ENCODE measurements around the gene CRISPLD2. TPM values are rescaled to one million over a fixed set of nuclear protein-coding genes. Genes with fewer than 3 reads are reported as not detected.
A peak's percentile ranks its signal among the peaks of the same experiment; 100 is the strongest.

CRISPLD2 gene
- total RNA-seq, 2 experiments from 2014 or later: 0.16 TPM; not detected in 1

DNA sequence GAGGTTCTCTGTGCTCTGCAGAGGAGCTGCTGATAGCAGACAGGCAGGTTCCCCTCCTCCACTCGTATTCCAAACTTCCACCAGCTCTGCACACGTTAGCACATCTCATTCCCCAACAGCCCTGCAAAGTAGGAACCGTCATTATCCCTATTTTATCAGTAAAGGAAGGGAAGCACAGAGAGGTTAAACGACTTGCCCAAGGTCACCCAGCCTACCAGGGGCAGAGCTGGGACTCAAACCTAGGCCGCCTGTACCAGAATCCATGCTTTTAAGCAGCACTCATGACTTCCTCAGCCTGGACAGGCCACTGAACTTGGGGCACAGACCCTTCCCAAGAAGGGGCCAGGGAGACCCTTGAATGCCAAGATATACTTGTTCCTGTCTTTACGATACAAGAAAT is 75.2 kb downstream of the CRISPLD2 start:
- POLR2A ChIA-PET: no interaction called here
- H3K9me3 Mint-ChIP-seq: no peaks in the 10 kb centered on the region
- H3K4me1 Mint-ChIP-seq (ENCODE audit: low read depth): peaks cover 4% of the 10 kb centered on the region
- CTCF ChIA-PET: no interaction called here
- peaks cover 1% of the 10 kb centered on the region for H3K27me3 Mint-ChIP-seq
- H3K27ac Mint-ChIP-seq: no peak overlapping the region
- DNase-seq: no peak
- no peak for ATAC-seq
- TF ChIP-seq, protein P1, sequence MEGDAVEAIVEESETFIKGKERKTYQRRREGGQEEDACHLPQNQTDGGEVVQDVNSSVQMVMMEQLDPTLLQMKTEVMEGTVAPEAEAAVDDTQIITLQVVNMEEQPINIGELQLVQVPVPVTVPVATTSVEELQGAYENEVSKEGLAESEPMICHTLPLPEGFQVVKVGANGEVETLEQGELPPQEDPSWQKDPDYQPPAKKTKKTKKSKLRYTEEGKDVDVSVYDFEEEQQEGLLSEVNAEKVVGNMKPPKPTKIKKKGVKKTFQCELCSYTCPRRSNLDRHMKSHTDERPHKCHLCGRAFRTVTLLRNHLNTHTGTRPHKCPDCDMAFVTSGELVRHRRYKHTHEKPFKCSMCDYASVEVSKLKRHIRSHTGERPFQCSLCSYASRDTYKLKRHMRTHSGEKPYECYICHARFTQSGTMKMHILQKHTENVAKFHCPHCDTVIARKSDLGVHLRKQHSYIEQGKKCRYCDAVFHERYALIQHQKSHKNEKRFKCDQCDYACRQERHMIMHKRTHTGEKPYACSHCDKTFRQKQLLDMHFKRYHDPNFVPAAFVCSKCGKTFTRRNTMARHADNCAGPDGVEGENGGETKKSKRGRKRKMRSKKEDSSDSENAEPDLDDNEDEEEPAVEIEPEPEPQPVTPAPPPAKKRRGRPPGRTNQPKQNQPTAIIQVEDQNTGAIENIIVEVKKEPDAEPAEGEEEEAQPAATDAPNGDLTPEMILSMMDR (IDR thresholded peaks at IDR 0.05): no peak
- no peak overlapping the region for H3K4me3 Mint-ChIP-seq
- H3K36me3 Mint-ChIP-seq (ENCODE audit: low read depth): no peaks in the 10 kb centered on the region
- intact Hi-C loops (cut with micrococcal nuclease): no loop called here

DNA sequence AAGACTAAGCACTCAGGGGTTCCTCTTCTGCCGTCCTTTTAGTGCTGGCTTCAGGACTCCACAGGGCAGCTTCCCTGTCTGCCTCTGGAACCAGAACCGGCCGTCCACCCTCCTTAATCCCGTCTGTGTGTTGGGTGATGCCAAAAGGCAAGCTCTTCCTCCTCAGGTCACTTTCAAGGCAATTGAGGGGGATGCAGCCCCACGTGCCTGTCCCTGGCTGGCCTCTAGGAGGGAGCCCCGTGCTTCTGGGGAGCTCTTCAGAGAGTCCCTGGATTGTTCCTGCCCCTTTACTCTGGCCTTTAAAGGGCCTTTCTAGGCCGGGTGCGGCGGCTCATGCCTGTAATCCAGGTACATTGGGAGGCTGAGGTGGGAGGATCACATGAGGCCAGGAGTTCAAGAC is 77.1 kb downstream of the CRISPLD2 start:
- POLR2A ChIA-PET: no interaction called here
- H3K27me3 Mint-ChIP-seq: peaks cover 1% of the 10 kb centered on the region
- peaks cover 4% of the 10 kb centered on the region for H3K4me1 Mint-ChIP-seq (ENCODE audit: low read depth)
- H3K27ac Mint-ChIP-seq: no peak overlapping the region
- H3K4me3 Mint-ChIP-seq: no peak overlapping the region
- DNase-seq: no peak
- no peaks in the 10 kb centered on the region for H3K9me3 Mint-ChIP-seq
- TF ChIP-seq, protein P1 (IDR thresholded peaks at IDR 0.05): no peak
- ATAC-seq: no peak
- intact Hi-C loops (cut with micrococcal nuclease): no loop called here
- CTCF ChIA-PET: no interaction called here
- H3K36me3 Mint-ChIP-seq (ENCODE audit: low read depth): no peaks in the 10 kb centered on the region

DNA sequence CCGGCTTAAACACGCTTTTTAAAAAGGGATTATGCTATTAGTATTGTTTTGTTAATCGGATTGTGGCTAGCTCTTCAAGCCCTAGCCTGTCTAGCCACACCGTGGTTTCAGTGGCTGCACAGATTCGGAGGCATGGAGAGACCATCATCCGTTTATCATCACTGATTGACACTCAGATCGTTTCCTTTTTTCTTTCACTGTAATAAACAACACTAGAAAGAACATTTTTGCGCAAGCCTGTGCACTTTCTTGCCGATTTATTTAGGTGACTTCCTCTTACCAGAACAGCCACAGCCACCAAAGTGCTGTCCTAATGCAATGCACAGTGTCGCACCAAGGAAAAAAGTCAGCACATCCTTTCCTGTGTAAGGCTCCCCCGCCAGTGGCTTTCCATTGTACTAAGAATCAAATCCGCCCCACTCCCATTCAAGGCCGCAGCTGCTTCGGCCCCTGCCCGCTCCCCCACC is 78.2 kb downstream of the CRISPLD2 start:
- H3K4me3 Mint-ChIP-seq: no peak overlapping the region
- no peak overlapping the region for H3K27ac Mint-ChIP-seq
- H3K9me3 Mint-ChIP-seq: no peaks in the 10 kb centered on the region
- ATAC-seq (no peak), DNase-seq (no peak)
- H3K27me3 Mint-ChIP-seq: peaks cover 1% of the 10 kb centered on the region
- TF ChIP-seq, protein P1 (IDR thresholded peaks at IDR 0.05): no peak
- POLR2A ChIA-PET: no interaction called here
- no peaks in the 10 kb centered on the region for H3K36me3 Mint-ChIP-seq (ENCODE audit: low read depth)
- intact Hi-C loops (cut with micrococcal nuclease): no loop called here
- H3K4me1 Mint-ChIP-seq (ENCODE audit: low read depth): peaks cover 4% of the 10 kb centered on the region
- CTCF ChIA-PET: interaction anchor here (1.0 kb wide), 1 partner anchor 73 kb away, joined by 3 read pairs; no protein-coding TSS in a partner anchor

DNA sequence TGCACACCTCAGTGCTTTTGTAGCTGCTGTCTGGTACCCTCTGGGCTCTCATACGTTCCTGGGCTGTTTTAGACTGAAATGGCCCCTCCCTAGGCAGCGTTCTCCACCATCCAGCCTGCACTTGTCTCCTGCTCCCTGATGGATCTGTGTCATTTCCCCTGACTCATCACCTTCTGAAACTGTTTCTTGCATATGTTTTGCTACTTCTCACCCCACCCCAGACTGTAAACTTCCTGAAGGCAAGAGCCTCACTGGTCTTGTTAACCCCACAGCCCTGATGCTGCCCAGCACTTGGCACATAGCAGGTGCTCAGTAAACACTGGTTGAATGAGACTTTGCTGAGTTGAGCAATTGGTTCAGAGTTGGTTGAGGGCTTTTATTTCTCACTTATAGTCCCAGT is 78.7 kb downstream of the CRISPLD2 start:
- Mint-ChIP-seq H3K9me3 (no peaks in the 10 kb centered on the region), H3K36me3 (ENCODE audit: low read depth) (no peaks in the 10 kb centered on the region), H3K27ac (no peak overlapping the region), H3K4me3 (no peak overlapping the region), H3K27me3 (peaks cover 1% of the 10 kb centered on the region), H3K4me1 (ENCODE audit: low read depth) (peaks cover 4% of the 10 kb centered on the region)
- ATAC-seq (peak; percentile 42), DNase-seq (no peak)
- intact Hi-C loops (cut with micrococcal nuclease): no loop called here
- CTCF ChIA-PET: interaction anchor here (1.0 kb wide), 1 partner anchor 73 kb away, joined by 3 read pairs; no protein-coding TSS in a partner anchor
- TF ChIP-seq, protein P1 (IDR thresholded peaks at IDR 0.05): no peak
- POLR2A ChIA-PET: no interaction called here

DNA sequence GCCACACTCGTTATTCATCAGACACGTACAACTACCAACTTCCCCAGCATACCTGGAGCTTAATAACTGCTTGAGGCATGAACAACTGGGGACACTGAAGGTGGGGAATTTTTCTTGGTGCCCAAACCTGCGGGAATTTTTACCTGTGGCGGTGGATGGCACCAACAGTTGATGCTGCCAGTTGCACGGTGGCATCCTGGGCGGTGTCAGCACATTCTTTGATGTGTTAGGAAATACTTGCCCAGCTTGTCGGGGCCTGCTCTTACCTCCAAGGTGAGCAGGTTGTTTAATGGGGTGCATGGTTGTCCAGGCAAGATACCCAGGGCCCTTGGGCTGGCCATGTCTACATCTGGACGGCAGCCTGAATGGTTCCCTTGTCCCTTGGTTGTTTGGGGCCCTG is 79.6 kb downstream of the CRISPLD2 start:
- no peaks in the 10 kb centered on the region for H3K9me3 Mint-ChIP-seq
- TF ChIP-seq, protein P1 (IDR thresholded peaks at IDR 0.05): no peak
- H3K27me3 Mint-ChIP-seq: peaks cover 1% of the 10 kb centered on the region
- no peak for DNase-seq
- H3K36me3 Mint-ChIP-seq (ENCODE audit: low read depth): no peaks in the 10 kb centered on the region
- H3K4me1 Mint-ChIP-seq (ENCODE audit: low read depth): peaks cover 4% of the 10 kb centered on the region
- ATAC-seq: no peak
- ChIA-PET POLR2A (no interaction called here), CTCF (no interaction called here)
- intact Hi-C loops (cut with micrococcal nuclease): no loop called here
- no peak overlapping the region for H3K4me3 Mint-ChIP-seq
- no peak overlapping the region for H3K27ac Mint-ChIP-seq

All from activated CD8-positive, alpha-beta T cell treated with anti-CD3 and anti-CD28 coated beads for 36 hours (primary cell).